DND-41 (cell line): ENCODE data around the gene PIRT.

Source experiments
- ATAC-seq: fragments of 200-7000 bp; cut with Tn5 transposase; 3 replicates; pipeline ENCODE4 v1.9.1; 2021; ENCODE audit warnings: low read depth; ENCODE audit not compliant: insufficient read depth
- DNase-seq: peaks from one replicate; pipeline ENCODE4 v3.0.0-alpha.2; 2020
- H2AFZ ChIP-seq: 2 replicates; pipeline ENCODE4 v1.6.0; 2012; ENCODE audit warnings: low read depth, low read length
- H3K27ac ChIP-seq: 2 replicates; pipeline ENCODE4 v1.5.1; 2012; ENCODE audit warnings: low read length, inconsistent platforms
- H3K27me3 ChIP-seq: fragments of 200-600 bp; sonication (generic); 2 replicates; pipeline ENCODE4 v1.6.0; 2012; ENCODE audit warnings: low read length, mild to moderate bottlenecking, inconsistent platforms; ENCODE audit not compliant: insufficient read depth, poor library complexity
- H3K36me3 ChIP-seq: 2 replicates; pipeline ENCODE4 v1.5.1; 2012; ENCODE audit warnings: low read length, inconsistent platforms; ENCODE audit not compliant: insufficient read depth
- H3K4me1 ChIP-seq: 2 replicates; pipeline ENCODE4 v1.5.1; 2012; ENCODE audit warnings: mild to moderate bottlenecking, low read length; ENCODE audit not compliant: insufficient read depth
- H3K4me2 ChIP-seq: 2 replicates; pipeline ENCODE4 v1.6.0; 2012; ENCODE audit warnings: mild to moderate bottlenecking, moderate library complexity, low read length, inconsistent platforms; ENCODE audit not compliant: insufficient read depth
- H3K4me3 ChIP-seq, 2 experiments: fragments of 200-600 bp in 1 of 2; shearing (Covaris generic) in 1 of 2; 2 replicates each; pipeline ENCODE4 v1.5.1; 2012 to 2016; ENCODE audit warnings: inconsistent platforms in 2 of 2, low read length in 2 of 2, mild to moderate bottlenecking in 2 of 2, low read depth in 1 of 2, moderate library complexity in 1 of 2
- H3K79me2 ChIP-seq: 2 replicates; pipeline ENCODE4 v1.6.0; 2012; ENCODE audit warnings: low read length, inconsistent platforms; ENCODE audit not compliant: insufficient read depth
- H3K9ac ChIP-seq: 2 replicates; pipeline ENCODE4 v1.6.0; 2012; ENCODE audit warnings: low read depth, mild to moderate bottlenecking, inconsistent platforms, low read length, moderate library complexity
- H3K9me3 ChIP-seq: 2 replicates; pipeline ENCODE4 v1.5.1; 2012; ENCODE audit warnings: low read length, moderate library complexity, mild to moderate bottlenecking, inconsistent platforms; ENCODE audit not compliant: insufficient read depth, severe bottlenecking
- H4K20me1 ChIP-seq: 2 replicates; pipeline ENCODE4 v1.6.0; 2012; ENCODE audit warnings: low read length; ENCODE audit not compliant: insufficient read depth
- EZH2 ChIP-seq: IDR thresholded peaks from 3 replicates; pipeline ENCODE4 v1.6.1; 2012; ENCODE audit warnings: borderline replicate concordance, low read depth, mild to moderate bottlenecking, moderate library complexity, low read length, inconsistent platforms; ENCODE audit not compliant: severe bottlenecking
- TF ChIP-seq, protein P1 (sequence below): IDR thresholded peaks from 2 replicates; pipeline ENCODE4 v1.5.1; 2012; ENCODE audit warnings: borderline replicate concordance, low read length, moderate library complexity, mild to moderate bottlenecking; ENCODE audit not compliant: poor library complexity, severe bottlenecking; ENCODE audit errors: extremely low read depth

PIRT gene

DNA sequence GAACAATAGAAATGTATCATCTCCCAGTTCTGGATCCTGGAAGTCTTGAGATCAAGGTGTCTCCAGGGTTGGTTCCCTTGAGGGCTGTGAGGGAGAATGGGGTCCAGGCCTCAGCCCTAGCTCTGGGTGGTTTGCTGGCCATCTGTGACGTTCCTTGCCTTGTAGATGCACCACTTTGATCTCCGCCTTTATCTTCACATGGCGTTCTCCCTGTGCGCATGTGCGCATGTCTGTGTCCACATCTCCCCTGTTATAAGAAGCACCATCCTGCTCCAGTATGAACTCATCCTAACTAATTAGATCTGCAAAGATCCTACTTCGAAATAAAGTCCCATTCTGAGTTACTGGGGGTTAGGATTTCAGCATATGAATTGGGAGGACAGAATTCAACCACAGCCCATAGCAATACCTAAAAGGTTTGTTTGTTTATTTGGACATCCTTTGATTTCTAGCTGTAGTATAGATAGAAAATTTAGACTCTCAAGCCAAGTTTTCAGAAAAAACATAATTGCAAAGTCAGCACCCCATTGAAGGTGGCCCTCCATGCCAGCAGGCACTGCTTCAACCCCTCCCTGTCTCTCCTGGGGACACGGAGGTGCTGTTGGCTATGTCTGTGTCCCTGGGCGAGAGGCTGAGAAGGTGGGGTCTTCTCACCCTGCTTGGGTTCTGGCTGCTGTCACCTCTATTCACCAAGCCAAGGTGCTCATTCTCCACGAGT, 31.2 kb downstream of the PIRT start:
- no peak overlapping the region for H3K4me3 ChIP-seq
- H3K27me3 ChIP-seq: peaks cover 3% of the 10 kb centered on the region
- DNase-seq: no peak
- H2AFZ ChIP-seq: no peak overlapping the region
- no peaks in the 10 kb centered on the region for H3K9me3 ChIP-seq
- no peaks in the 10 kb centered on the region for H3K79me2 ChIP-seq
- no peak overlapping the region for H3K9ac ChIP-seq
- no peaks in the 10 kb centered on the region for H4K20me1 ChIP-seq
- H3K36me3 ChIP-seq: no peaks in the 10 kb centered on the region
- no peak for ATAC-seq
- H3K4me2 ChIP-seq: no peak overlapping the region
- no peak overlapping the region for H3K27ac ChIP-seq
- H3K4me1 ChIP-seq: no peaks in the 10 kb centered on the region
- TF ChIP-seq, protein P1, sequence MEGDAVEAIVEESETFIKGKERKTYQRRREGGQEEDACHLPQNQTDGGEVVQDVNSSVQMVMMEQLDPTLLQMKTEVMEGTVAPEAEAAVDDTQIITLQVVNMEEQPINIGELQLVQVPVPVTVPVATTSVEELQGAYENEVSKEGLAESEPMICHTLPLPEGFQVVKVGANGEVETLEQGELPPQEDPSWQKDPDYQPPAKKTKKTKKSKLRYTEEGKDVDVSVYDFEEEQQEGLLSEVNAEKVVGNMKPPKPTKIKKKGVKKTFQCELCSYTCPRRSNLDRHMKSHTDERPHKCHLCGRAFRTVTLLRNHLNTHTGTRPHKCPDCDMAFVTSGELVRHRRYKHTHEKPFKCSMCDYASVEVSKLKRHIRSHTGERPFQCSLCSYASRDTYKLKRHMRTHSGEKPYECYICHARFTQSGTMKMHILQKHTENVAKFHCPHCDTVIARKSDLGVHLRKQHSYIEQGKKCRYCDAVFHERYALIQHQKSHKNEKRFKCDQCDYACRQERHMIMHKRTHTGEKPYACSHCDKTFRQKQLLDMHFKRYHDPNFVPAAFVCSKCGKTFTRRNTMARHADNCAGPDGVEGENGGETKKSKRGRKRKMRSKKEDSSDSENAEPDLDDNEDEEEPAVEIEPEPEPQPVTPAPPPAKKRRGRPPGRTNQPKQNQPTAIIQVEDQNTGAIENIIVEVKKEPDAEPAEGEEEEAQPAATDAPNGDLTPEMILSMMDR: no peak
- no peak for TF ChIP-seq EZH2

DNA sequence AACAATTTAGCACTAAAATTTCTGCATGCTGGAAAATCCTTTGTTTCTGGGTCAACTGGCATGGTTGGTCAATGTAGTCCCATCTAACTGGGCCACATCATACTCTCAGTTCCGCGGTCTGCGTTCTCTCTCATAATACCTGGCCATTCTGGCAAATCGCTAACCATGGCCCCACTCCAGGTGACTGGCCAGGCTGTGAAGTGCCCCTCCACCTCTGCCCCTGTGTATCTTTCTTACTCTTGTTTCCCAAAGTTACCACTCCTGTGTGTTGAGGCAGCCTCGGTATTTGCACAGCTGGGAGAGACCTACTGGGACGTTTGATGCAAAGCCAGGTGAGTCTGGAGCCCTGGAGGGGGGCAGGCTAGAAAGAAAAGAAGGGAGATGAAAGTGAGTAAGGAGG, 32.0 kb downstream of the PIRT start:
- H3K4me1 ChIP-seq: no peaks in the 10 kb centered on the region
- no peaks in the 10 kb centered on the region for H4K20me1 ChIP-seq
- DNase-seq (no peak), ATAC-seq (no peak)
- TF ChIP-seq, protein P1: no peak
- TF ChIP-seq EZH2: no peak
- no peaks in the 10 kb centered on the region for H3K79me2 ChIP-seq
- no peak overlapping the region for H3K4me2 ChIP-seq
- H2AFZ ChIP-seq: no peak overlapping the region
- no peaks in the 10 kb centered on the region for H3K9me3 ChIP-seq
- H3K27me3 ChIP-seq: peaks cover 3% of the 10 kb centered on the region
- H3K9ac ChIP-seq: no peak overlapping the region
- H3K36me3 ChIP-seq: no peaks in the 10 kb centered on the region
- no peak overlapping the region for H3K27ac ChIP-seq
- no peak overlapping the region for H3K4me3 ChIP-seq

DNA sequence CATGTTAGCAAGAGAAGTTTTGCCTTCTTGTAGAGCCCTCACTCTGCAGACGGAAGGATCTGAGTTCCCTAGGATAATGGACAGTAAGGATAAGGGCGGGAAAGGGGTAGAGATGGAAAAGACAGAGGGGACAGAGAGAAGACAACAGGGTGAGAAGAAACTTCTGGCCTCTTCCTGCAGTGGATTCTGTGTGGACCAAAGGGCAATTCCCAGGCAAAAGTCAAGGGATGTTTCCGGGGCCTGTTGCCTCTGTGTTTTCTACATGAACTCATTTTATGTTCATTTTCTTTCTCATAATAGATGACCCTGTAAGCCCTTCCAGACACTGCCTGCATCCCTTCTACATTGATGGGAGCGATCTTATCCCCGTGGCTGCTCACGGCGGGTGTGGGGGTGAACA, 33.3 kb downstream of the PIRT start:
- no peak for TF ChIP-seq EZH2
- TF ChIP-seq, protein P1: no peak
- H3K4me2 ChIP-seq: no peak overlapping the region
- H3K4me1 ChIP-seq: no peaks in the 10 kb centered on the region
- no peak overlapping the region for H3K4me3 ChIP-seq
- no peak overlapping the region for H3K9ac ChIP-seq
- no peaks in the 10 kb centered on the region for H4K20me1 ChIP-seq
- ATAC-seq (no peak), DNase-seq (no peak)
- no peak overlapping the region for H2AFZ ChIP-seq
- no peak overlapping the region for H3K27ac ChIP-seq
- H3K36me3 ChIP-seq: no peaks in the 10 kb centered on the region
- H3K9me3 ChIP-seq: no peaks in the 10 kb centered on the region
- no peaks in the 10 kb centered on the region for H3K79me2 ChIP-seq
- peaks cover 3% of the 10 kb centered on the region for H3K27me3 ChIP-seq
